ENCODE results near the gene ABHD16B. TPM values are rescaled to one million over a fixed set of nuclear protein-coding genes. Genes with fewer than 3 reads are reported as not detected.
"Not testable (repeated sequence)": the region's sequence is repeated elsewhere in the genome, so short reads cannot be mapped to it uniquely, and the experiment has no call there.

Gene ABHD16B
- polyA plus RNA-seq, 1 donor (not counting 4 experiments of a cell fraction or from before 2014, with no cell fraction given), result not detected

DNA sequence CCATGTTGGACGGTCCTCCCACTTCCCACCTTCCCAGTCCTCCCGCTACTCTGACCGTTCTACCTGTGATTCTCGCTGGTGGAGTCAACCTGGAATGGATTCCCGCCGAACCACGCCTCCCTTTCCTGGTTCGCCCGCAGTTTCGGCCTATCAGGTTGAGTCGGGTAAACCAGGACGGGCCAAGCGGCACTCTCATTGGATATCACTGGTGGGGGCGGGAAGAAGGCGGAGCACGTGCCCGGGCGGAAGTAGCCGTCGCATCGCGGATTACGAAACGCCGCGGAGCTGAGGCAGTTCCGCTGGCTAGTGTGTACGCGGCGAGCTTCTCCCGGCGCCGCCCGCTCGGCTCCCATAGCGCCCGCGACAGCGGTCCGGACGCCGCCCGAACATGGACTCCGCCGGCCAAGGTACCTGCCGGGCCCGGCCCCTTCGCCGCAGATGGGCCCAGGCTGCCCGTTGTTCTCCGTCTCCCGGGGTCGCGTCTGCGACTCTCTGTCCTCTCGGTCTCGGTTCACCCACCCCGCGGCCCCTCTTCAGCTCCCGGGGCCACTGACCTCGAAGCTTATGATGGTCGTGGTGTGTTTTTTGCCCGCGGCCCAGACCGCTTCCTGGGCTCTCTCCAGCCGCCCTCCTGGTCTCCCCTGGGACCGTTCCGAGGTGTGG, 3.8 kb downstream of the ABHD16B start, which contains the start of gene TPD52L2:
Gene TPD52L2 (plus strand): TSS at position 293 of the 663 bp plus-strand sequence. CDS start 96 bp downstream, at position 389.
- H4K20me1 ChIP-seq (ENCODE audit: control insufficient read depth, extremely low read depth, insufficient read depth, low read length), result peaks cover 3% of the 10 kb centered on the region
- FAIRE-seq (peak; percentile 9), DNase-seq (ENCODE audit: low read depth, low spot score) (peak; percentile 97)
- H3K36me3 ChIP-seq (ENCODE audit: control insufficient read depth in 2 of 2, extremely low read depth in 1 of 2, insufficient read depth in 2 of 2, low read length in 2 of 2), result peaks cover 22 to 36% of the 10 kb centered on the region in 2 experiments
- H3K4me3 ChIP-seq (ENCODE audit: control insufficient read depth in 2 of 3, extremely low read depth in 1 of 3, insufficient read depth in 2 of 3, low read depth in 1 of 3, low read length in 3 of 3), result peak within 1 kb of the TSS; percentile 90 to 95 (median 92)
- H3K9me1 ChIP-seq (ENCODE audit: control insufficient read depth, extremely low read depth, insufficient read depth, low read length), result no peaks in the 10 kb centered on the region
- H3K4me2 ChIP-seq (ENCODE audit: control insufficient read depth, extremely low read depth, insufficient read depth, low read depth, low read length), result peak within 1 kb of the TSS; percentile 87
- H3K27ac ChIP-seq (ENCODE audit: control insufficient read depth, insufficient read depth, low read length), result peak within 1 kb of the TSS; percentile 97
- H3K9me3 ChIP-seq (ENCODE audit: control insufficient read depth, low read depth, low read length), result no peaks in the 10 kb centered on the region
- H3K79me2 ChIP-seq (ENCODE audit: control insufficient read depth, insufficient read depth, low read length), result peaks cover 65% of the 10 kb centered on the region
- dilution Hi-C loops (cut with MboI; ENCODE audit: extremely low pct_ligation_motif_present, low sequenced_read_pairs), result no loop called here
- no peaks in the 10 kb centered on the region for H3K27me3 ChIP-seq (ENCODE audit: control insufficient read depth, extremely low read depth, insufficient read depth, low read length)
- peak within 1 kb of the TSS; percentile 47 for H2AFZ ChIP-seq (ENCODE audit: control insufficient read depth, low read length)
- H3K9ac ChIP-seq (ENCODE audit: control insufficient read depth, extremely low read depth, insufficient read depth, low read length), result peak within 1 kb of the TSS; percentile 99
- no peak for TF ChIP-seq EZH2 (IDR thresholded peaks at IDR 0.05; ENCODE audit: low read length)
- TF ChIP-seq, protein P1, sequence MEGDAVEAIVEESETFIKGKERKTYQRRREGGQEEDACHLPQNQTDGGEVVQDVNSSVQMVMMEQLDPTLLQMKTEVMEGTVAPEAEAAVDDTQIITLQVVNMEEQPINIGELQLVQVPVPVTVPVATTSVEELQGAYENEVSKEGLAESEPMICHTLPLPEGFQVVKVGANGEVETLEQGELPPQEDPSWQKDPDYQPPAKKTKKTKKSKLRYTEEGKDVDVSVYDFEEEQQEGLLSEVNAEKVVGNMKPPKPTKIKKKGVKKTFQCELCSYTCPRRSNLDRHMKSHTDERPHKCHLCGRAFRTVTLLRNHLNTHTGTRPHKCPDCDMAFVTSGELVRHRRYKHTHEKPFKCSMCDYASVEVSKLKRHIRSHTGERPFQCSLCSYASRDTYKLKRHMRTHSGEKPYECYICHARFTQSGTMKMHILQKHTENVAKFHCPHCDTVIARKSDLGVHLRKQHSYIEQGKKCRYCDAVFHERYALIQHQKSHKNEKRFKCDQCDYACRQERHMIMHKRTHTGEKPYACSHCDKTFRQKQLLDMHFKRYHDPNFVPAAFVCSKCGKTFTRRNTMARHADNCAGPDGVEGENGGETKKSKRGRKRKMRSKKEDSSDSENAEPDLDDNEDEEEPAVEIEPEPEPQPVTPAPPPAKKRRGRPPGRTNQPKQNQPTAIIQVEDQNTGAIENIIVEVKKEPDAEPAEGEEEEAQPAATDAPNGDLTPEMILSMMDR (optimal IDR thresholded peaks at IDR 0.05 in 1 of 3, IDR thresholded peaks at IDR 0.05 in 1 of 3, conservative IDR thresholded peaks at IDR 0.05 in 1 of 3; ENCODE audit: extremely low read depth in 1 of 3, insufficient read depth in 2 of 3, low read length in 3 of 3), result no peak
- H3K4me1 ChIP-seq (ENCODE audit: control insufficient read depth, extremely low read depth, insufficient read depth, low read length), result peaks cover 13% of the 10 kb centered on the region

DNA sequence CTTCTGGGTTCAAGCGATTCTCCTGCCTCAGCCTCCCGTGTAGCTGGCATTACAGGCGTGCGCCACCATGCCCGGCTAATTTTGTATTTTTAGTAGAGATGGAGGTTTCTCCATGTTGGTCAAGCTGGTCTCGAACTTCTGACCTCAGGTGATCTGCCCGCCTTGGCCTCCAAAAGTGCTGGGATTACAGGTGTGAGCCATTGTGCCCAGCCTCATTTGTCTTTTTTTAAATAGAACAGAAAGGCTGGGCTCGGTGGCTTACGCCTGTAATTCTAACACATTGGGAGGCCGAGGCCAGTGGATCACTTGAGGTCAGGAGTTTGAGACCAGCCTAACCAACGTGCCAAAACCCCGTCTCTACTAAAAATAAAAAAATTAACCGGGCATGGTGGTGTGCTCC, 5.7 kb downstream of the ABHD16B start:
- H4K20me1 ChIP-seq (ENCODE audit: control insufficient read depth, extremely low read depth, insufficient read depth, low read length); H3K9ac ChIP-seq (ENCODE audit: control insufficient read depth, extremely low read depth, insufficient read depth, low read length); H2AFZ ChIP-seq (ENCODE audit: control insufficient read depth, low read length); H3K4me3 ChIP-seq (ENCODE audit: control insufficient read depth in 2 of 3, extremely low read depth in 1 of 3, insufficient read depth in 2 of 3, low read depth in 1 of 3, low read length in 3 of 3); DNase-seq (ENCODE audit: low read depth, low spot score); H3K27ac ChIP-seq (ENCODE audit: control insufficient read depth, insufficient read depth, low read length); FAIRE-seq; H3K27me3 ChIP-seq (ENCODE audit: control insufficient read depth, extremely low read depth, insufficient read depth, low read length); H3K4me2 ChIP-seq (ENCODE audit: control insufficient read depth, extremely low read depth, insufficient read depth, low read depth, low read length); dilution Hi-C loops (cut with MboI; ENCODE audit: extremely low pct_ligation_motif_present, low sequenced_read_pairs); H3K9me3 ChIP-seq (ENCODE audit: control insufficient read depth, low read depth, low read length); H3K9me1 ChIP-seq (ENCODE audit: control insufficient read depth, extremely low read depth, insufficient read depth, low read length): not testable (repeated sequence)
- Histone ChIP-seq H3K36me3 (ENCODE audit: control insufficient read depth in 2 of 2, extremely low read depth in 1 of 2, insufficient read depth in 2 of 2, low read length in 2 of 2) (peaks cover 20 to 35% of the 10 kb centered on the region in 2 experiments), H3K79me2 (ENCODE audit: control insufficient read depth, insufficient read depth, low read length) (peaks cover 70% of the 10 kb centered on the region), H3K4me1 (ENCODE audit: control insufficient read depth, extremely low read depth, insufficient read depth, low read length) (peaks cover 13% of the 10 kb centered on the region)

Data from keratinocyte (primary cell).